GM18498 (cell line): ENCODE results near the gene NEDD9.

Experiments
- ATAC-seq: cut with Tn5 transposase; IDR thresholded peaks from one replicate; pipeline ENCODE4 v1.9.1; 2021; ENCODE audit warnings: mild to moderate bottlenecking, moderate library complexity; ENCODE audit not compliant: unreplicated experiment

NEDD9 gene

DNA sequence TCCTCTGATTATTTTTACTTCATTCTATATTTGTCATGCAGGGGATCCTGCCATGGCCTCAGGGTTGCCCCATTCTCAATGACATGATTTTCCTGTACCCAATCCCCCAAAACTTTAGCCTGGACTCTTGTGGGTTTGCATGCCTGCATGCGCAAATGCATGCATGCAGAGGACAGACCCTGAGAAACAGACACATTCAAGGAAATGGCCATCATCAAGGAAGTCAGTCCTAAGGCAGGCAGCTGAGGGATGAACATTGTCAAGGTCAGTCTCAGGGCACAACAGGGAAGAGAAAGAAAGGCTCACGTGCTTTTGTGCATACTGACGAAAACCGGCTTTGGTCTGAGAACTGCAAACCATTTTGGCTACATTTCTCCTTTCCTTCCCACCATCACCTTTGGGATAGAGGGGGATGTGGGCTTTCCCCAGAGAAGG is 13.1 kb downstream of the NEDD9 start:
- ATAC-seq = no peak

DNA sequence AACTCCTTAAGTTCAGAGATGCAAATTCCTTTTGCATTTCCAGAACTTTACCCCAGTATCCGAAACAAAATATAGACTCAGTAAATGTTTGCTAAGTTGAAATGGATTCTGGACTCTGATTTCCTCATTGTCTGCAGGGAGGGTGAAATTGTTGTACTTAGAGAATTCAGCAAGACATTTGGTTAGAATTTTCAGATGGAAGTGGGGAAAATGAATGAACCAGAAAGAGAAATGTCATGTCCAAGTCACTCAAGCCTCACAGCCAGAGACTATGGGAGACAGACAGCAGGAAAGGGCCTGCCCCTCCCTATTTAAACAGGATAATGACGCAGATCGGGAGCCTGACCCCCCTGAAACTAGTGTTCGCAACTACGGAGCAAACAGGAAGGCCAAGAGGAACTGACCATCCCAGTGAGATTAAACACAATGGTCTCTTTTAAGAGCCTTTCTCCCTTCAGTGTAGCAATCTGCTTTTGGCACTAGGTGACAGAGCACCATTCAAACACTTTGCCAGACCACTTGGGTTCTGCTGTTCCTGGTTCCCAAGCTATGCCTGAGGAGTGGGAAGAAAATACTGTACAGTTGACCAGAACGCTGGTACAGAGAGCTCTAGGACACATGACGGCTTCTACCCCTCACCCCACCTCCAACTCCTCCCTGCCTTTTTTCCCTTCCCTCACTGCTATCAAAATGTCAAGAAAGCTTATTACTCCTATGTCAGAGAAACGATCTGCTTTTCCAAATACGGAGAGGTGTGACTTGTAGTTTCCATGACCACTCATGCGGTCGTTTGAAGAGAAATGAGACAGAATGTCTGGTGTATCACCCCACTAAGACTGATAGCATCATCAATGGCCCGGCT is 13.7 kb downstream of the NEDD9 start:
- ATAC-seq = no peak

DNA sequence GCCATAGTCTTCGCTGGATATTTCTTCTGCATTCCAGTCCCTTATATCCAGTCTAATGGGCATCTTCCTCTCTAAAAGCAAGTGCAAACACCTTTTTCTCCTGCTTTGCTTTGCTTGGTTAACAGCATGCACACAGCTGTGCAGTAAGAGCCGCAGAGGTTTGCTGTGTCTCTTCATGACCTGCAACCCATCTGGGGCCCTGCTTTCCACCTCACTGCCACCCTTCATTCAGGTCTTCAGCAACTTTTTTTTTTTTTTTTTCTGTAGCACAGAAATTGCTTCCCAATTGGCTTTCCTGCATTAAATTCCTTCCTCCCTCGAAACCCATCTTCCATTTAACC is 14.4 kb downstream of the NEDD9 start:
- no peak for ATAC-seq

DNA sequence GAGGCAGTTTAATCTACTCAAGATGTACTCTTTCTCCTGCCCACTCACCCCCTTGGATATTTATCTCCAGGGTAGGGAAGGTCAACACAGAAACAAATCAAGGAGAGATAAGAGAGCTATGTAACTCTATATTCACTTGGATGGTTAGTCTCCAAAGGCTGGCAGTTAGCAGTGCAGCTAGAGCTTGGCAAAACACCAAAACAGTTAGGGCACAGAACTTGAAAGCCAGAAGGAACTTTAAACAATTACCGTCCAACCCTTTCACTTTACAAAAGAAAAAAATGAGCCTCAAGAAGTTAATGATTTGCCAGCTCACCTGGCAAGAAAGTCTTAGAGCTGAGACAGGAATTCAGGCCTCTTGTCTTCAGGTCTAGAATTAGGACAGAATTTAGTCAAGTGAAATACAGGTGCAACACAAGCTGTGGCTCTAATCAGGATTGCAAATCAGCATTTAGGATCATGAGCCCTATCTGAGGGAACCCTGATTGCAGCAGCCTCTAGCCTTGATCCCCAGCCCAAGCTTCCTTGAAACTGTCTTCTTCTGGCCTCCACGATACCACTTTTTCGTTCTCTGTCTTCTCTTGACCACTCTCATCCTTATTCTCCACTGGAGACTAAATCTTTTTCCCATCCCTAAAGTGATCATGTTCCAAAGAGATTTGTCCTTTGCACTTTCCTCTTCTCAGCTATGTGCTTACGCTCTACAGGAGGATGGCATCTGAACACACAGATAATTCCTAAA is 14.9 kb downstream of the NEDD9 start:
- no peak for ATAC-seq

DNA sequence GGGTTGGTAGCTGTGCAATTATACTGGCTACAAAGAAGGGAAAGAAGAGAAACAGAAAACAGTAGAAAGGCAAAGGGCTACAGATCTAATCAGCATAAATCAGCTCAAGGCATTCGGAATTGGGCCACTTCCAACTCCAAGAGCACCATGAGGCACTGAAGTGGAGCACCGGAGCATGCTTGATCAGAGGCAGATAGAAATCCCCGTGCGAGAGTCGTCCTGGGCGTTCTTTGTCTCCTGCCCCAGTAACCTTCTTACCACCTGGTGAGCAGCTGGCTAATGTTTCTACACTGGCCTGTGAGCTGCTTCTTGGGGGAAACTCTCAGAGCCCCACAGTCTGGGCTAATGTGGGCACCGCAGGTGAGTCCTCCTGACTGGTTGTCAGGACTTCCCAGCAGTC is 16.7 kb downstream of the NEDD9 start:
- ATAC-seq = no peak

DNA sequence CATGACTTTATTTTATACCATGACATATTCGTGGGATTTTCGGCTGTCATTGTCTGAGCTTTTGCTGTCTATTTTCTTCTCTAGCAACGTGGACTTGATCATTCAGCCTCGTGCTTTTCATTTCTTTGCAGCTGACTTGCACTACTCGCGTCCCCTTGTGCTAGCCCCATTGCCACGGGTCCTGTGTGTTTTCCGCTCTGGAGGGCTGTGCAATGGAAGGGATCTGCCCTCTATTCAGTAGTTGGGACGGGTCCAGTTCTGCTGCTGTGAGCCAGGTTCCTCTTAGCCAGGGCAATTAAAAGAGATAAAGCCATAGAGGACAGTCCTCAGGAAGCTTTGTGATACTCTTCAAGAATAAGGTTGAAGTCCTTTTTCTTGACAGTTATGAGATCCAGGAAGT is 17.6 kb downstream of the NEDD9 start:
- no peak for ATAC-seq

DNA sequence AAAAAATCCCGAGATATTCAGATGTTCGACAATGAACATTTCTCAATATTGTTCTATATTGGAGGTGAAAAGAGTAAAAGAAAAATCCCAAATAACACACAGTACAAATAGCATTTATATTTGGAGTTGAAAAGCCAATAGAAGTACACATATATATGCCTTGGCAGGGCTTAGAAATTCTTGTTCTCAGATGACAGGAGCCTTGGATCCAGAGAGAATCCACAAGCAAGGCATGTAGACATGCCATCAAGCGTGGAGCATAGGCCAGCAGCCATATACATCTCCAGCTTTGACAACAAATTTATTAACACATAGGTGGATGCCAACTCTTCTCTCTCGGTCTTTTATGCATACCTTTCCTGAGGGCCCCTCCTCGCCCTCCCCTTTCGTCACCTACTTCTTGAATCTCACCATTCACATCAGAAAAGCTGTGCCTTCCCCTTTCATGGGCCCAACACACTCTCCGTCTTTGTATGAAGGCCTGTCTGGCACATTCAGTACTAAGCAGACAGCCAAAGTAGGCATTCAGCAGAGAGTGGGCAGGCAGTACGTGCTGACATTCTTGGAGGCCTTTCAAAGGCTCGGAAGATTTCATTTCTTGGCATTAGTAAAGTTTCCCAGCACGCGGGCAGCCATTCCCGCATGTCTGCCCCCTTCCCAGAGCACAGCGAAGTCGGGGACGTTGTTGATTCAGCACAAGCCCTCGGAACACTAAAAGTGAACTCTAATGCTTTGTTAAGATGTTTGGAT is 18.2 kb downstream of the NEDD9 start:
- no peak for ATAC-seq

DNA sequence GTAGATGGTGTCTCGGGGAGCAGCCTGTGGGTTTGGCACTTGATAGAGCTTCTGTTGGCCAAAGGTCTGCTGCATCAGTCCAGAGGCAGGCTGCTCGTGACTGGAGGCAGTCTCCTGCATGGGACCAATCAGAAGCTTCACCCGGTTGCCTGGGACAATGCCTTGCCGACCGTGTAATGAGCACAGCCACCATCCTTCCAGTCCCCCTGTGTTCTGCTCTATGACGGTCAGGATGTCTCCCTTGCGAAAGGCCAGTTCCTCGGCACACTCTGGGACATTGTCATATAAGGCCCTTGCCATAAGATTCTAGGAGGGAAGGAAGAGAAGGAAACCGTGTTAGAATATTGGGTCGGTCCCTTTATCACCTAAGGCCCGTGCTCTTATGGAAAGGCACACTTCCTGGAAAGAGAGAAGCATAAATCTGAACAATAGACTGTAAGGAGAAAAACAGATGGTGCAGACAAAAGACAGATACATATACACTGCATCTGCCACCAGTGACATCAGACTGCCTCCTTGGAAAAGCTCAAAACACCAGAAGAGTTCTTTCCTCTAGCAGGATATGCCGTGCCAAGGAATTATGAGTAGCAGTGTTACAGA is 18.9 kb downstream of the NEDD9 start:
- ATAC-seq = no peak

DNA sequence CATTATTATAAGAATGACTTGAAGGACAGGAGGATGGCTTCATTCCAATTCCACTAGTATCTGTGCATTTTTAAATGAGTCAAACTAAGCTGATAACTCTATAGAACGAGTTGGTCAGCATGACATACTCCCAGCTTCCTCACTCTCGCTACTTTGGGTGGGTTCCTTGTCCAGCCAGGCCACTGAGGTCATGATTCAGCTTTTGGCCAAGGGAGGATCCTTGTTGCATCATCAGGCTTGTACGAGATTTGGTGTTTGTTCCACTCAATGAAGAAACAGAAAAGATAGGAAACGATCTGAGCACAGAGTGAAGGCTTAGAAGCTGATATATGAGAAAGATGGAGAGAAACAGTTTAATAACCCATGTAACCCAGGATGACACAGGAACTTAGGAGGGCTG is 19.8 kb downstream of the NEDD9 start:
- no peak for ATAC-seq

DNA sequence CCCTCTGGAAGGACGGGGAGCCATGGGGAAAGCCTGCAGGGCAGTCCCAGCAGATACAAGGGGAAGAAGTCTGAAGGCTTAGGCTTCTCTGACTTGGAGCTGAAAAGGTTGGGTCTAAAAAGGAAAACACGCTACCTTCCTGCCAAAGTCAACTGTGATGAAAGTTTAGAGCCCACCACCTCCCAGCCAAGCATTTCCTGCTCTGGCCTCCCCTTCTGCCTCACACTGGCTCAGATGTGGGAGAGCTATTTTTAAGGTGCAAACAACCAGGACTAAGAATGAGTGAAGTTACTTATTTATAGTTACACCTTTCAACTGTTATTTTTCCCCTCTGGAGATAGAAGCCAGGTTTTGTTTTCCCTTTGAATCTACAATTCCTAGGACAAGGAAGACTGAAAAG is 21.2 kb downstream of the NEDD9 start:
- no peak for ATAC-seq

DNA sequence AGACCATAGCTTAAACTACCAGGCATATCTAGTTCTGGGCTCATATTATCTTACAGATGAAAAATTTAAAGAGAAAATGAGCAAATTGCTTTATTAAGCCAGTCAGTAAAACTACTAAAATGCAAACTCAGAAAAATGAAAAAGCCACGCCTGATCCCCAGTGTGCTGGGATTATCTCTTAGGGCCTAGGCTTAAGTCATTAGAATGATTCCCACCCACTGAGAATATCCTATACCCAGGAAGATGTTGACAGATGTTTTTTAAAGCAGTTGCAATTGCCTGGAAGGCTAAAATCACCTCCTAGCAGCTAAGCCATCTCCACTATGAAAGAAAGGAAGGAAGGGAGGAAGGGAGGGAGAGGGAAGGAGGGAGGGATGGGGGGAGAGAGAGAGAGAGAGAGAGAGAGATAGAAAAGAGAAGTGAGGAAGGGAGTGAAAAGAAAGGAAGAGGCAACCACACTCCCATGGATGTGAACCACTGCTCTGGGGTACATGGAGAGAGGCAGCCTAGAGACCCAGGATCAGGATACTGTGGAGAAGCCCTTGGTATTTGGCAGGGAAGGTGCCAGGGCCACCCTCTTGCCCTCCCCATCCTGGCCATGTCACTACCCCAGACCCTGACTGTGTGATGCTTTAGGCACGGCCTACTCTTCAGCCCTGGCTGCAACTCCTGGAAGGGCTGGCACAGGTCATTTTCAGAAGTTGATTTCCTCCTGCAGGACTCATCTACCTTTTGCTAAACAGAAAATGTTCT is 21.9 kb downstream of the NEDD9 start:
- no peak for ATAC-seq

DNA sequence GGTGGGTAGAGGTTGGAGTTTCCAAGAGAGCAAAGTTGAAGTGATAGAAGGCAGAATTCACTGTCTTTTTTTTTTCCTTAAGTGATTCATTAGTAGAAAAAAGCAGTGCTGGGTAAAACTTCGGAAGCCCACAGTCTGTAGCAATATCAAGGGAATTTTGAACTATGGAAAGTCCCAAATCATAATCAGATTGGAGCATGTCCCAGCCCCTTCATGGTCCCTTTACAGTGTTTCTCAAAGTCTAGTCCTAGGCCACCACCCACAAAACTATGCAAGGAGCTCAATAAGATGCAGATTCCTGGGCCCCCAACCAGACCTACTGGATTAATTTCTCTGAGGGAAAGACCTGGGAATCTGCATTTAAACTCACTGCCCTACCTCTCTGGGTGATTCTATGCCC is 22.6 kb downstream of the NEDD9 start:
- ATAC-seq = no peak

DNA sequence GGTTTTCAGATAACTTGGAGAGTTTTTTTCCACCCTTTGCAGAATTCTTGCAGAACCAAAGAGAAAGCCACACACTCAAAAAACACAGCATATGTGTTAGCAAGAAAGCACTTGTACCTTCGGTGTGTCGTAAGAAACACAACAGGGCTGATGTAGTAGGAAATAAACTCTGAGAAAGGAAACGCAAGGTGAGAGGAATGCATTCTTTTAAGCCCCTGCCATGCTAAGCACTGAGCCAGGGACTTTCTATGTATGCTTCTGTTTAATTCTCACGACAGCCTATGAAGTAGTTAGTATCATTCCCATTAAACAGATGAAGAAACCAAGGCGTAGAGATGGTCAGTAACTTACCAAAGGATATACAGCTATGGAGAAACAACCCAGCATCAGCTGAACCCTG is 23.1 kb downstream of the NEDD9 start:
- no peak for ATAC-seq

DNA sequence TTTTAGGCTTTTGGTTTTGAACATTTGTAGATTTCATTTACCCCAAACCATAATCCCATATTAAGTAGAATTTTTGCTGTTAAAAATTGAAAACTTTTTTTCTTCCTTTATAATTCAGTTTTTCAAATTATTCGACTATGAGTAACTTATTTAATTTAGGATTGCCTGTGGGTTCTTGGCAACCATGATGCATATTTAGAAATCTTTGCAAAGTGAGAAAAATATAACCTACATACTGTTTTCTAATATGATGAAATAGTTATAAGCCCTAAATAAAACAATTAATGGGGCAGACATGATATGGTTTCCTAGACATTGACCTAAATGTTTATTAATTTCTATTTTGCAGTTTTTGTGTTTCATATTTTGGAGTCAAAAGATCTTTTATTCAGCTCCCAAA is 23.6 kb downstream of the NEDD9 start:
- ATAC-seq = no peak

DNA sequence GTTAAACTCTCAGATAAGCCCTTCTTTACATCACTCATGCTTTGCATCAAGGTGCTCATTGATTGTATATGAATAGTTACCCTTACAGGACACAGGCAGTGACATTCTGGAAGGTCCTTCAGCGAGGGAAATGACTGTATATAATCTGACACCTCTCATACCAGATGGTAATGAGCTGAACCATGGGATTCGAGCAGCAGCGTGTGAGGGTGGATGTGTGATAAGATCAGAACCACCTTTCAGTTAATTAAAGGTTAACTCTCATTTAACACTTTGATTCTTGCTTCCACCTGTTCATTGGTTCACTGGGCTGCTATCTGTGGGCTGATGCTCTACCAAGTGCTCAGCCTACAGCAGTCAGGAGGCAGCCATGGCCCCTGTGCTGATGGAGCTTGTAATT is 24.2 kb downstream of the NEDD9 start:
- ATAC-seq = no peak

DNA sequence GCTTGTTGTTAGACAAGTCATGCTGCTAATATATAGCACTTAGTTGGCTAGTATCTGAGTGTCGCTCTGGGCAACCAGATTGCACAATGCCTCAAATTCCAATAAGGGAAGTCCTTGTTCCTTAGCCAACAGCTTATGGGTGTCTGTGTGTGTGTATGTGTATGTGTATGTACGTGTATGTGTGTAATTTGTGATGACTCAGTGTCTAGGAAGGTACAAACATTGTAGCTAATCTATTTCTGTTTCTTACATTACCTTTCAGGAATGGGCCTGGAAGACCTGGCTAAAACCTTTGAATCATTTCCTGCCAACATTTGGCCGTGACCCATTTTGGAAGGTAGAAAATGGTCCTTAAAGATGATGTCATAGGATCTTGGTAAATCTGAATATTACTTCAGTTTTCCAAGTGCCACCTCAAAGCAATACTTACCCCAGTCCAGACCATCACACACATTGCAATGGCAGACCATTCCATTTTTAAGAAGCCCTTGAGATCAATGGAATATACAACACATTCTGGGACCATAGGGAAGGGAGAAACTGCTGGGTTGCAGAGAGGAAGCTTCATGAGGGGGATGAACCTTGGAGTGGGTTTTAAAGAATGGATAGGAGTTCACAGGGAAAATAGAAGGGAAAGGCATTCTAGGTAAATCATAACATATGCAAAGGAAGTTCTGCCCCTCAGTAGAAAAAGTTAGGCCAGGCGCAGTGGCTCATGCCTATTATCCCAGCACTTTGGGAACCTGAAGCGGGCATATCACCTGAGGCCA is 25.1 kb downstream of the NEDD9 start:
- ATAC-seq = no peak

DNA sequence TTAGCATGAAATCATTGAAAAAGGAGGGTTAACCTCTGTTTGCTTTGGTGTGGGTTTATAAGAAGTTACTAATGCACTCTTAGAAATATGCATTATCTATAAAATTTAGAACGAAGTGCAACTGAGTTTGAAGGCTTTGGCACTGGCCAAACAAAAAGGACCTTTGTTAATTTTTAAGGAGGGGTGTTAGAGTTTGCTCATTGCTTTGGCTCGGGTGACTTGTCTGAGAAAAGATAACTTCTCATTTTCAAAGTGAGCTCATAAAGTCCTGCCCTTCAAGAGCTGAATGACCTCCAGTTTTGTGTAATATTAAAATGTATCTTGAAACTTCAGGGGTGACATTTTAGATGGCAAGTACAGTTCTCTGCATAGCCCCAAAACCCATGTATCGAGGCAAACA is 25.9 kb downstream of the NEDD9 start:
- ATAC-seq = no peak

DNA sequence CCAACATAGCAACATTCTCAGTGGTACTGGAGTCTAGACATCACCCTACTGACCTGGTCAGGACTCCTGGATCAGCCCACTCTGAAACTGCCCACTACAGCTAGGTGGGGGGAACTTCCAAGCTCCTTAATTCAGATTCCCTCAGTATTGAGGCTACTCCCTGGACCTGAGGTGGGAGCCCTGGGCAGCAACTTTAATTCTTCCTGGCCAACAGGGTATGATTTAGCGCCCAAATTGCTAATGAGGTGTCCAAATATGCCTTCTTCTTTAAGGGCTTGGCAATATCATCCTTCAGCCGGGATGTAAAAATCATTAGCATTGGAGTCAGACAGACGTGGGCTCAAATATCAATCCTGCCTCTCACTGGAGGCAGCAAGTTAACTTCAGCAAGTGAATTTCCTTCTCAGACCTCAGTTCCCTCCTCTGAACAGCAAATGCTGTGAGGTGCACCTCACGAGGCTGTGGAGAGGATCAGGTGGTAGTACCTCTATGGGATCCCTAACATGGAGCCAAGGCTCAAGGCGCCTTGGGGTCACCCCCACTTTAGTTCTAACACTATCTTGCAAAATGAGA is 27.6 kb downstream of the NEDD9 start:
- ATAC-seq = no peak

DNA sequence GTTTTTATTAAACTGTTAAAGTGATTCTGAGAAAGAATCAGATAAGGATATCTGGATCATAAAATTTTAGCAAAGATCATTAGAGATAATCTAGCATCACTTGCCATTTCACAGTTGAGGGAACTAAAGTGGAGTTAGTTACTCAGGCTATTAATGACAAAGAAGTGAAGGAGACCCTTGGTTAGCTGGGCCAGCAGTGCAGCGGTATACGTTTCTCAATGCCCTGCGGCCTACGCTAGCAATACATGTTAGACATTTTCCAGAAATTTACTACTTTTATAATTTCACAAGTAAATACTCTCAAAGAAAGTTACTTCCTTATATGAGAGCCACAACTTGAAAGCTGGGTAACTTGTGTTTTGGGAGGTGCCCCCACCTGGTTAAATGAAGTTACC is 28.5 kb downstream of the NEDD9 start:
- no peak for ATAC-seq
